Stimulated activated CD4-positive, alpha-beta T cell treated with anti-CD3 and anti-CD28 coated beads, Interleukin-4, amount 100 ng/mL, for 1 hour (primary cell): Measurements from ENCODE around the gene FAIM2.
"Not testable (repeated sequence)": the region's sequence is repeated elsewhere in the genome, so short reads cannot be mapped to it uniquely, and the experiment has no call there.

ENCODE experiments used
- DNase-seq: peaks from one replicate; pipeline ENCODE4 v3.0.0-alpha.2; 2020

Gene FAIM2

DNA sequence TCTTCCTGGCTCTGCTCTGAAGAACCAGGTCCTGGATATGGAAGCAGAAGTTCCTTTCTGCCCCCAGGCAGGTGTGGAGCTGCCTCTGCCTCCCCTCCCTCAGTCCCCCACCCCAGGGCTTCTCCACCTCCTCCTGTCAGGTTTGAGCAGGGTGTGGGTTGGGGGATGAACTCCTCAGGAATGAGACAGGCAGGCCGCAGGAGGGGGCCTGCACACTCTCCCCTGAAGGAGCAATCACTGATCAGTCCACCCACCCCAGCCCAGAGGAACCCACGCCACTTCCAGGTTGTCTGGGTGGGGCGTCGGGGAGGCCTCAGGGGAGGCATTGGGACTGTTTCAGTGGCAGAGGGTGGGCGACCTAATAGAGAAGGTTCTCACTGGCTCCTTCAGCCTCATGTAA, 26.6 kb downstream of the FAIM2 start:
- no peak for DNase-seq

DNA sequence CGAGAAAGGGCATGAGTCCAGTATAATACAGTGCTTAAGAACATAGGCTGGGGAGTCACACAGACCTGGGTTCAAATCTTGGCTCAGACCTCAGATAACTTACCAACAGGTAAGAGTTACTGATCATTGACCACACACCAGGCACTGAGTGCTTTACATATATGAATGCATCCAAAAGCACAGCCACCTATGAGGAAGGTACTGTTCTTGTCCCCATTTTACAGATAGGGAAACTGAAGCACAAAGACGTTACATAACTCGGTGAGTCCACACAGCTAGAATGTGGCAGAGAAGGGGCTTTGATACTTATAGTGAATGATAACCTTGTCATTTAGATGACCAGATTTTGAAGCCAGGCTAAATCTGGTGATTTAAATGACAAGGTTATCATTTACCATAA, 27.6 kb downstream of the FAIM2 start:
- no peak for DNase-seq

DNA sequence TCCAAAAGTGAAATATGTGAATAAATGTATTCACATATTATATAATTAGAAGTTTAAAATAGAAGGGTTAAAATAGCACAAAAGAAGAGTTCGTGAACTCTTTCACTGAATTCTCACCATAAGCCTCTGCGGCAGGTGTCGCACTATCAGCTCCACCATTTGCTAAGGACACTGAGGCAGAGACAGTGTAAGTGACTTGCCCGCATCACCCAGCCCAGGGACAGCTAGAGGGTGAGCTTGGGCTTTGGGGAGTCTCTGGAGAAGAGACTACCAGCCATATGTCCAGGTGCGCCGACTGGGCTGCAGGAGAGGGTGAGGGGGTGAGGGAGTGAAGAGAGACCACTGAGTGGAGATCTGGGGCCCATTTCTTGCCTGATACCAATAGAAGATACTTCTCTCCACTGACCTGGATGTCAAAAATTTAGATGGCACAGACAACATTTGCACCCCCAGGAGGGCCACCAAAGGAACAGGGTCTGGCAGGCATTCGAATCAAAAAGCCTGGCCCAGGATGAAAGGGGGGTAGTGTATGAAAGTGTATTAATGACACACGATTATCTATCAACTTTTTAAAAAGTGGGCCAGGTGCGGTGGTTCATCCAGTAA, 28.5 kb downstream of the FAIM2 start:
- DNase-seq = no peak

DNA sequence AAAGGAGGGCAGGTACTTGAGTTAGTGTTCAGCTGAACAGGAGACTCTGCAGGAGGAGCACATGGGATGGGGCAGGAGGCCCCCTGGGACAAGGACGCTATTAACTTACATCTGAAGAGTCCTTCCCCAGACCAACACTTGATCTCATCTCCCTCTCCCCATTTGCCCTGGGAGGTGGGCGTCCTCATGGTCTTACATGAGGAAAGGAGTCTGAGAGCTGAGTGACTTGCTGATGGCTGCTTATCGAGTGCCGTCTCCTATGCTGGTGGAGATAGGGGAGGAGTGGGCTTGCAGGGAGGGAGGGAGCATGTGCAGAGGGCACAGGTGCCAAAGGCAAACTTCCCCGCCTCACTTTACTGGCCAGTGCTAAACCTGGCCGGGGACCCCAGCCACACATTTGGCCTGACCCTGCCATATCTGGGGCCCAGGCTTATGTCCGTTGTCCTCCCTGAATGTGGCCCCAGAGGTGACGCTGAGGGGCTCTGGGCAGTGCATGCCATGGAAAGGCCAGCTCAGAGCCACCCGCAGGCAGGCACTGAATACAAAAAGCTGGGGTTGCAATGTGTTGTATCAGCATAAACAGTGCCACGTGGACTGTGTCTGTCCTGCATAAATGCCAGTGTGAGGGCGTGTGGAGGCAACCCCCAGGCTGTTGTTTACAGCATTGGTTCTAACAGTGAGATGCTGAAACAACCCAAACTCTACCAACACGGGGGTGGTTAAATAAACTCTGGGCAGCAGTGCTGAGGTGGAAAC, 29.4 kb downstream of the FAIM2 start:
- no peak for DNase-seq

DNA sequence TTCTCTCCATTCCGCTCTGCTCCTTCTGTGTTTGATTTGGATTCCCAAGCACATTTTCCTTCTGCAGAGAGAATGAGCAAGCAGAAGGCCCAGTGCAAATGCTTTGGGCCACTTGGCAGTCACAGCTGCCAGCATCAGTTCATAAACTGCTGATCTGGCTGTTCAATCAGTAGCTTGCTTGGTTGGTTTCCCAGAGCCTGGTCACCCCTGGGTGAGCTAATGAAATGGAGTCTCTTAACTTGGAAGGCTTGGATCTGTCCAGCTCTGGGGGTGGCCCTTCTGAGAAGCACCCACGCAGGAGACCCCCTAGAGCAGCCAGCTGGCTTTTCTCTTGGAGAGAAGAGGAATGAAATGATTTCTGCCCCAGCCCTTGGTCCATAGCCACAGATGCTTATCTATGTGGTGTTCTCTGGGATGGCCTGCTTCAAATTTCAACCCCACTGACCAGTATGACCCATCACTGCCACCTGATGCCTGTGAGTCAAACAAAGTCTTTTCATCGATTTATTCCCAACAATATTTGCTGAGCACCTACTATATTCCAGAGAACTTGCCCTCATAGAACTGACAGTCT, 30.3 kb downstream of the FAIM2 start:
- DNase-seq = no peak

DNA sequence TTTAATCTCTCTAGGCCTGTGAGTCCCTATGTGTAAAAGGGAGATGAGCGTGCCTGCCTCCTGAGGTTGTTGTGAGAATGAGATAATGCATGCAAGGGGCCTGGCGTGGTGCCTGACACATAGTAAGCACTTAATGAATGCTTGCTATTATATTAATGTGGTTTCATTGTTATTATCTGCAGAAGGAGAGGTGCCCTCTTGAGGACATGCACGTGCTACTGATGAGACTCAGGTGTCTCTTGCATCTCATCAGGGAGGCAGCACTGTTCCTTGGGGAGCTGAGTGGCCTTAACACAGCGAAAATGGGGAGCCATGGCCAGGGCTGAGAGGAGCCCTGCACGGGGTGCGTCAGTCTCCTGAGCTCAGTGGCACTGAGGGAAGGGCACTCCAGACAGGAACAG, 30.9 kb downstream of the FAIM2 start:
- DNase-seq = no peak

DNA sequence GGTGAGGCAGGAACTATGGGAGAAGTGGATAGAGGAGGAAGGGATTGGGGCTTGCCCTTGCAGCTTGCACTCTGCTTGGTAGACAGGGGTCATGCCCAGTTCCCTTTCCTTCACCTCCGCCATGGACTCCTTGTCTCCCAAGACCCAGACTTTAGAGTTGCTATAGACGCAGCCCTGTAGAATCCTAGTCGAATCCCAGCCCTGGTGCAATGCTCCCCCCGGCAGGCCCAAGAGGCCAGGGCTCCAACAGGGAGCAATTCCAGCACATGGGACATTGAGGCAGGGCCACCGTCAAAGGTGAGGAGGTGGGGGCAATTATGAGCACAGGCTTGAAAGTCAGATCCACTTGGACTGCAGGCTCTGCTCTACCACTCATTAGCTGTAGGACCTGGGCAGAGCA, 31.3 kb downstream of the FAIM2 start:
- DNase-seq = no peak

DNA sequence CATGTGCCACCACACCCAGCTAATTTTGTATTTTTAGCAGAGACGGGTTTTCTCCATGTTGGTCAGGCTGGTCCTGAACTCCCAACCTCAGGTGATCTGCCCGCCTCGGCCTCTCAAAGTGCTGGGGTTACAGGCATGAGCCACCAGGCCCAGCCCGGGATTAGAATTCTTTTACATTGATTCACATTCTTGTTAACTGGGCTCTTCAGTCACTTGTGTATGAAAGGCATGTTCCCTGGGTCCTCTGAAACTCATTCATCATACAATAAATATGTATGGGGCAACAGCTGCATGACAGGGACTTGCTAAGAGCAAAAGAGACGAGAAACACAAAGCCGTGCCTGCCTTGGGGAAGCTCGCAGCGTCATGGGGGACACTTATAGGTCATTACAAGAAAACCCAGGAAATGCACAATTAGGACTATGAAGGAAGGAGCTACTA, 31.9 kb downstream of the FAIM2 start:
- DNase-seq = not testable (repeated sequence)

DNA sequence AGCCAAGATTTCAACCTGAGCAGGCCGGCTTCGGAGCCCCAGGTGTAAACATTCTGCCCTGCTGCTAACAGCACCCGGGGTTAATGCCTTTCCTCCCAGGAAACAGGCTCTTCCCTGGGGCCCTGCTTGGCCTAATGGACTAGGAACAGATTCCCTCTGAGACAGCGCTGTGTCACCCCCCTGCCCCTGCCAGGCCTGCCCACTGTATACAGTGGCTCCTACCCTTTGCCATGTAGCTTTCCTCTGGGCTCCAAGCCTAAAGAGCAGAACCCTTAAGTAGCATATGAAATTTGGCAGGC, 32.5 kb downstream of the FAIM2 start:
- DNase-seq = no peak

DNA sequence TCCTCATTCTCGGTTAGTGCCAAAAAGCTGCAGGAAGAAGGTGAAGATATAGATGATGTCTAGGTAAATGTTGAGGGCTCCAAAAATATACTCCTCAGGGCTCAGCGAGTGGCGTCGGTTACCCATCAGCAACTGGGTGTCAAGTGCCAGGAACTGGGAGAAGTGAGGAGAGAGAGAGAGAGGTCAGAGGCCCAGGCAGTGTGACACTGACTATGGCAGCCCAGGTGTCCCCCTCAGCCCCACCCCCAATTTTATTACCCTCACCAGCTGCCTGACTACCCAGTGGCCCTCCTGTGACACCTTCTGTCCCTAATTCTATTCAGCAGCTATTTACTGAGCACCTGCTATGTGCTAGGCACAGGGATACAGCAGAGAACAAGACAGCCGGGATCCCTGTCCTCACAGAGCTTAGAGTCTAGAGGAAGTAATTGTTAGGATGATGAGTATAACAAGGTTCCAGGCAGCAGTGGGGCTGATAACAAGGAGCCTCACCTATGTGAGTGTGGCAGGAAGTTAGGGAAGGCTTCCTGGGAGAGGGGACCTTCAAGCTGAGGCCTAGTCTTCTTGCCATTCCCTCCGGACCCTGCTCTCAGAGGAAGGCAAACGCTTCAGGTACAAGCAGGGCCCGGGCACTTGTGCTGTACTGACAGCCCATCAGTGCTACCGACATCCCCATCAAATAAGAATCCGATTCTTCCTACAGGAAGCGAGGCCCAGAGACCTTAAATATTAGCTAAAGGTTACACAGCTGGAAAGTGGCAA, 33.0 kb downstream of the FAIM2 start:
- no peak for DNase-seq

DNA sequence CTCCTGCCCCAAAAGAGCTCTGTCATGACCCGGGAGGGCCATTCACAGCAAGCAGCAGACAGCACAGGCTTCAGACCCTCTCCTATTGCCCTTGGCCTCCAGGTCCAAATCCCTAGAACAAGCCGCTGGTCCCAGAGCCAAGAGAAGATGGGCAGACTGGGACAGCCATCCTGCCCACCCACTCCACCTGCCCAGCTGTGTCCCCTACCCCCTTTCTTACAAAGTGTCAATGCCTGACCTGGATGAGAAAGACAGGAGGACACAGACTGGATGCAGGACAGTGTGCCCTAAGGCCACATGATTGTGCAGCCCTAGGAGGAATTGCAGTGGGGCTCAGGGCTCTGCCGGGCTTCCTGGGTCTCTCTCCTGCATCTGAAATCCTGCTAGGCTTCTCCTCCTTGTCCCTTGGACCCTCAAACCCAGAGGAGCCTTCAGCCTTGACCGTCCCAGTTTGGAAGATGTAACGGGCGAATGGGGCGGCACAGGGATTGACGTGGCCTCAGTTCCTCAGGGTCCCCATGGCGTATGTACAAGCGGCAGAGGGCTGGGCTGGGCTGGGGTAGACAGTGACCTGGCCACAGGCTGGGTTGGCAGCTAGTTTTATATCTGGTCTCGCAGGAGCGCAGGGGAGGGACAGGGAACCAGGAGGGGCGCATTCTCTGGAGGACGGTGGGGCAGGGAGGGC, 33.7 kb downstream of the FAIM2 start:
- no peak for DNase-seq

DNA sequence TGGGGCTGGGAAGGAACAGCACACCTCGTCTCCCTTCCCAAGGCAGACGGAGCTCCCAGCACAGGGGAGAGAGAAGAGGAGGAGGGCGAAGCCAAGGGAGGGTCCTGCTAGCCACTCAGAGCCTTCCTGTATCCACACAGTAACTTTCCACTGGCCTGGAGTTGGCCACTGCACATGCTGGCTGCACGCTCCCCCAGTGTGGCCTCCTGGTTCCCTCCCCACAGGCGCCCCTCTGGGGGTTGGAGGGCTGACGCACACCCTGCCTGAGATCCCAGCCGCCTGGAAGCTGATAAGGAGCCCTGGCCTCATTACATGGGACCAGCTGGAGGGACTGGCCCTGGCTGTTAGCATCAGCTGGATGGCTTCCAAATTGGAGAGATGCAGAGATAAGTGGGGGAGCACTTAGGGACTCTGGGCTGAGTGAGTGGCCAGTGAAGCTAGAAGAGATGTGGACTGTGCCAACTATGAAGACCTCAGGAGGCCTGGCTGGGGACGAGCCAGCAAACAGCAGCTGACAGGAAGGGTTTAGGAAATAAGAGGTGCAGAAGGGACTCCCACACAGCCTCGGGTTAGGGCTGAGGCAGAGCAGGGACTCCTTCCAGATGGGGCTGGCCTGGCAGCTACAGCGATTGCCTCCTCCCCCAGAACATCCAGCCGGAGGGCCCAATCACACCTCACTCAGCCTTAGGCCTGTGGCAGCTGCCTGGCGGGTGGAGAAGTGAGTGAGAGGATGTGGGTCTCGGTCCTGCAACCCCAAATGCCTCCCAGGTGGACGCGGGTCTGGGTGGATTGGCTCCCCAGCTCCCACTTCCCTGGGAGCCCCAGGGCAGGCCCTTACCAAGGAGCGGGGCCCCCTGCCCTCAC, 34.5 kb downstream of the FAIM2 start:
- DNase-seq = no peak

DNA sequence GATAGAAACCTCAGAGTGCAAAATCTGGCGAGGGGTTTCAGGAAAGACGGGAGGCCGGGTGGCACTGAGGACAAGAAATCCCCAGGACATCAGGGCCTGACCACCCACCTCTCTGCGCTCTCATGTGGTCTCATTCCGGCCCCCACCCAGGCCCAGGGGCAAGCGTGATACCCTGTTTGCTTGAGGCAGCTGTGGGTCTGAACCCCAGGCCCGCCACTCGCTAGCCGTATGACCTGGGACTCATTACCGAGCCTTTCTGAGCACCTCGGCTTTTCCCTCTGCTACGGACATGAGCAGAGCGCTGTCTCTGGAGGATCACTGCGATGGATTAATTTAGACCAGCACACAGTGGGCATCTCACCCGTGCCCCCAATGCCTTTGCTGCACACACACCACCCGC, 35.3 kb downstream of the FAIM2 start:
- DNase-seq = no peak

DNA sequence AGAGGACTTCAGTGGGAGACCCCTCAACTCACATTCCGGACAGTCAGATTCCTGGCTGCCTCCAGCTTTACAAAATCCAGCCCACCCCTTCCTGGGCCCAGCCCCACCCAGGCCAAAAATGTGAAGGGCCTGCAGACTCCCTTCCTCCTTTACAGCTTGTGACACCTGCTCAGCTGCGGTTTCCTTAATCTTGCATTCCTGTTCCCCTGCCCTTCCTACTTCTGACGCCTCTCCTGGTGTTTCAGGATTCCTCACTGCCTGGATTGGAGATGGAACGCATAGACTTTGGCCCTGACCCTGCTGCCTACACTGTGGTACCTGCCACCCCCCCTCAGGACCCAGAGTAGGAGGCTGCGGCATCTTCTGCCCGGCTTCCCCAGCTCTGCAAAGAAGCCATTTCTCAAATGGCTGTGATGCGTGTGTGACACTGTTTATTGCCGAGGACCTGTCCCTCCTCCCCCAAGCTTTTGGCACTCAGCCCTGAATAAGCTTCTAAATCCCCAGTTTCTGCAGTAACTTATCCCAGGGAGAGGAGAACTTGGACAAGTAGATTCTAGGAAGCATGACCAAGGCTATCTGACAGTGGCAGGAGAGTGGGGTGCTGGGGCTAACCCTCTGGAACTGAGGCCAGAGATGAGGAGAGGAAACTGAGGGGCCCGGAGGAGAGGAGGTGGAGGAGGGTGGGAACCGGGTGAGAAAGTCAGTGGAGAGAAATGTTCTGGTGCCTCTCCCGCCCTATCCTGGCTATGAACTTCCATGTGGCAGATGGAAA, 35.9 kb downstream of the FAIM2 start:
- no peak for DNase-seq

DNA sequence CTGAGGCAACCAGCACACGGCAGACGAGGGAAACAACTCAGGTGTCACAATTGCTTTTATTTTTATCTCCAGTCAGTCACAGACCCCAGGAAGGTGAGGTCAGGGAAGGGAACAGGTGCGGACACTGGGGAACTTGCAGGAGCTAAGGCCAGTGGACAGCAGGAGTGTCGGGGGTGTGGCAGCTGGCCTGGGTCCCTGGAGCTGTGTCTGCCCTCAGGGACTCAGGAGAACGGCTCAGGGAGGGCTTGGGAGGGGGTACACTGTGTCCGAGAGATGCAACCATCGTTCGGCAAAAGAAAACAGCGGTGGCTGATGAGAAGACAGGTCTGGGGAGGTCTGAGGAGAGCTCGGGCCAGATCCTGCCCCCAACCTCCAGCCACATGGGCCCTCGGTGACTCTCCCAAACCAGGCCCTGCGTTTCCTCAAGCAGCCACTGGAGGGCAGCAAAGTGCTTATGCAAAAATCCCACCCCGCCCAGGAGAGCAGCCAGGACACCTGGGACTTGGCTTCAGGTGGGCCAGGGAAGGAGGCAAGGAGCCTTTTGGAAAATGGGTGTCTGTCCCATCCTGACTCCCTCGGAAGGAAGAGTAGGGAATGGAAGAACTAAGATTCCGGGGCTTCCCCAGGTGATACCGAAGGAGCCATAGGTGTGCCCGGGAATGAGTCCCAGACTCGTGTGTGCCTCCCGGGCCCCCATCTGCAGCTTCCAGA, 36.7 kb downstream of the FAIM2 start:
- DNase-seq = peak; percentile 75

DNA sequence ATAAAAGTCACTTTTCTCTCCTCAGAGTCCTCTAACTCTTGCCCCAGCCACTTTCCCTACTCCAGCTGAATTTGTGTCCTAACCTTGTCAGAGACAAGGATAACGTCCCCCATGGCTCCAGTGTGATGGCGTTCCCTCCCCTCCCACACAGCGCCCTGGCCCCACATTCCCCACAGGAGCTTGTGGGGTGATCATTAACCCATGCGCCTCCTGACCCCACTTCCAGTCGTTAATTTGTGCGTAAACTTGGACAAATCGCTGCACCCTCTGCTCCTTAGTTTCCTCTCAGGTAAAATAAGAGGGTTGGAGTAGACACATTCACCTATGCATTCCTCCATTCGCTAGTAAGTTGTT, 37.9 kb downstream of the FAIM2 start:
- DNase-seq = no peak

DNA sequence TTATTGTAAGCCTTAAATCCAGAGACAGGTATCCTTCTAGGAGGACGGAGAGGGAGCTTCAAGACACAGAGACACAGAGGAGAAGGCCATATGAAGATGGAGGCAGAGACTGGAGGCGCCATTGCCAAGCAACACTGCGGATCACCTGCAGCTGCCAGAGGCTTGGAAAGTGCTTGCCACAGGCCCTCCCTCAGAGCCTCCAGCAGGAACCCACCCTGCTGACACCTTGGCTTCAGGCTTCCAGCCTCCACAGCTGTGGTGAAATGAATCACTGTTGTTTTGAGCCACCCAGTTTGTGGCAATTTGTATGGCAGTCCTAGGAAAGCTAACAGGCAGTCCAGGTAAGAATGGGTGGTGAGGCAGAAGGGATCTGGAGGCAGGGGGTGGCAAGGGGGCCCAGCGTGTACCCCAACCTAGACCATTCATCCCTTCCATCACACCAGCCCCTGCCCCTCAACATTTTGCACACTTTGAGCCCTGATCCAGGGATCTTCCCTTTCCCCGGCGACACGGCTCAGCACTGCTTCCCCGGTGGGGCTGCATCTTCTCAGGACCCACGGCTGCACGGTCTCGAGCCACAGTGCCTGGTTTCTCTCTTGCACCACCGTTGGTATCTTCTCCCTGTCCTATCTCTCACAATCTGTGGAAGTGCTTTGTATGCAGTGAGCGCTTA, 38.5 kb downstream of the FAIM2 start:
- DNase-seq = no peak

DNA sequence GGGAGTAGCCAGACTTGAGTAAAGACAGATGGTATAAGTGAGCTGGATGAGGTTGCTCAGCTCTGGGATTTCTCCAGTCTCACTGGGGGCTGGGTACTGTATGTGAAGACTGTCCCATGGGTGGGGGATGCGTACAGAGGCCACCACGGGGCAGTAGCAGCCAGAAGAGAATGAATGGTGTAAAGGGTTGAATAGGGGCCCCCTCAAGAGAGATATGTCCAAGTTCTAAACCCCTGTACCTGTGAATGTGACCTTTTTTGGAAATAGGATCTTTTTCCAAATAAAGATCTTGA, 39.0 kb downstream of the FAIM2 start:
- no peak for DNase-seq

DNA sequence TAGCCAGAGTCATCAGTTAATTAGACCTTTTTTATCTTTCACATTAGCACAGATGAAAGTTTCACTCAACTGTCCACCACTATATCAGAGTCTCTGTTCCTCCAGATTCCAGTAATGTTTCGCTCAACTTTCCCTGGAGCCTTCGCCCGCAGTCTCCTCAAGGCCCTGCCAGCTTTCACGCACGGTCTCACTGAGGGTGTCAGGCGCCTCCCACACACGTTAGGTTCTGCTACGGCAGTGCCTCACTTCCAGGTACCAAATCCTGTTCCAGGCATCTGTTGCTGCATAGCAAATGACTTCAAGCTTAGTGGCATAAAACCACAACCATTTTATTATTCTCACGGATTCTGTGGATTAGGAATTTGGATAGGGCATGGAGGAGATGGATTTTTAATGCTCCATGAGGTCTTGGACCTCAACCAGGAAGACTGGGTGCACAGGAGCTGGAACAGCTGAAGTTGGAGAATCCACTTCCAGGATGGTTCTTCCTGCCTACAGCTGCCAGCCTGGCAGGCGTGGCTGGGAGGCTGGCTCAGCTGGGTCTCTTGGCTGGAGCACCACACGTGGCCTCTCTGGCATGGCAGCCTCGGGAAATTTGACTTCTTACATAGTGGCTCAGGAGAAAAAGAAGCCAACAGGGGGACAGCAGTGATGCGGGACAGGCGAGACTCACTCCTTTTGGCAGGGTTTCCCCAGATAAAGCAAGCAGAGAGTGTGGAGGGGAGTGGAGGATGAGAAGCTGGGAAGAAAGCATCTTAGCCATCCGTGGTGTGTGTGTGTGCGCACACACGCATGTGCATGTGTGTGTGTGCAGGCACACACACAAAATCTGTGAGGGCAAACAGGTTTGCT, 39.5 kb downstream of the FAIM2 start:
- DNase-seq = no peak

DNA sequence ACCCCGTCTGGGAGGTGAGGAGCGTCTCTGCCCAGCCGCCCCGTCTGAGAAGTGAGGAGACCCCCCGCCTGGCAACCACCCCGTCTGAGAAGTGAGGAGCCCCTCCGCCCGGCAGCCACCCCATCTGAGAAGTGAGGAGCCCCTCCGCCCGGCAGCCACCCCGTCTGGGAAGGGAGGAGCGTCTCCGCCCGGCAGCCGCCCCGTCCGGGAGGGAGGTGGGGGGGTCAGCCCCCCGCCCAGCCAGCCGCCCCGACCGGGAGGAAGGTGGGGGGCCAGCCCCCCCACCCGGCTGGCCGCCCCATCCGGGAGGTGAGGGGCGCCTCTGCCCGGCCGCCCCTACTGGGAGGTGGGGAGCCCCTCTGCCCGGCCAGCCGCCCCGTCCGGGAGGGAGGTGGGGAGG, 42.8 kb downstream of the FAIM2 start:
- DNase-seq = not testable (repeated sequence)
